Uterus (tissue), 2 donors: ENCODE results near the gene ARFRP1.

Experiments used
- POLR2A ChIP-seq, 2 donors: fragments of 450-650 bp; IDR thresholded peaks; one replicate each; pipeline ENCODE4 v1.6.1; 2016; ENCODE audit warnings: antibody characterized with exemption in 2 of 2, mild to moderate bottlenecking in 1 of 2, moderate library complexity in 1 of 2
- TF ChIP-seq, protein P1 (sequence below), 4 experiments: fragments of 200-600 bp in 2 of 4; fragments of 450-650 bp in 2 of 4; sonication (generic) in 2 of 4; IDR thresholded peaks; one replicate each; pipeline ENCODE4 v1.5.1; 2016 to 2019; ENCODE audit warnings: antibody characterized with exemption in 4 of 4, mild to moderate bottlenecking in 2 of 4, moderate library complexity in 1 of 4

DNA sequence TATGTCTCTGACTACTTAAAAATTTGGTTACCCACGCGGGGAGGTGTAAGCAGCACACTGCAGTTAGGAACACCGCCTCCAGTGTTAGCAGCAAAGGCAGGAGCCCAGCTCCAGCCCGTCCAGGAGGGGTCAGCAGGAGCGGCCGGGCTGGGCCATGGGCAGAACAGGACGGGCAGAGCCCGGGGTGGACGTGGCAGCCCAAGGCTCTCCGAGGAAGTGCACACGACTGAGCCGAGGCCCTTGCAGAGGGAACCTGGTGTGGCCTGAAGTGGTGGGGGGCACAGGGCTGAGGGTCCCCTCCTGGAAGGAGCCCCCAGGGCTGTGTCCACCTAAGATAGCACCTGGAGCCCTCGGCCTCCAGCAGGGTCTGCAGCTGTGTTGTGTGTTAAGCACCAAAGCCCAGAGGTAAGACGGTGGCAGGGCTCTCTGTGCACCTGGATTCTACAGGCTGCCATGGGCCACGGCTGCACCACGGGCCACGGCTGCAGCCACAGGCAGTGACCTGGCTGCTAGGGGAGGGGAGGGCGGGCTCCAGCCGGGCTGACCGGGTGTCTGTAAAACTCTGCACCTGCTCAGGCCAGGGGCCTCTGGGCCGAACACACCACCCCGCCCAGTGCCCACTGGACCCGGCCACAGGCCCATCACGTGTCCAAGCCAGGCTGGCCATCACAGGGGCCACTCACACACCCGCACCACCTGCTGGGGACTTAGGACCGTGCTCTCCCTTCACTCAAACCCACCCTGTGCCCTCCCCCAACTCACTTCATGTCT lies 38.4 kb upstream of the ARFRP1 start:
- no peak for TF ChIP-seq POLR2A (IDR thresholded peaks at IDR 0.05)
- TF ChIP-seq, protein P1, sequence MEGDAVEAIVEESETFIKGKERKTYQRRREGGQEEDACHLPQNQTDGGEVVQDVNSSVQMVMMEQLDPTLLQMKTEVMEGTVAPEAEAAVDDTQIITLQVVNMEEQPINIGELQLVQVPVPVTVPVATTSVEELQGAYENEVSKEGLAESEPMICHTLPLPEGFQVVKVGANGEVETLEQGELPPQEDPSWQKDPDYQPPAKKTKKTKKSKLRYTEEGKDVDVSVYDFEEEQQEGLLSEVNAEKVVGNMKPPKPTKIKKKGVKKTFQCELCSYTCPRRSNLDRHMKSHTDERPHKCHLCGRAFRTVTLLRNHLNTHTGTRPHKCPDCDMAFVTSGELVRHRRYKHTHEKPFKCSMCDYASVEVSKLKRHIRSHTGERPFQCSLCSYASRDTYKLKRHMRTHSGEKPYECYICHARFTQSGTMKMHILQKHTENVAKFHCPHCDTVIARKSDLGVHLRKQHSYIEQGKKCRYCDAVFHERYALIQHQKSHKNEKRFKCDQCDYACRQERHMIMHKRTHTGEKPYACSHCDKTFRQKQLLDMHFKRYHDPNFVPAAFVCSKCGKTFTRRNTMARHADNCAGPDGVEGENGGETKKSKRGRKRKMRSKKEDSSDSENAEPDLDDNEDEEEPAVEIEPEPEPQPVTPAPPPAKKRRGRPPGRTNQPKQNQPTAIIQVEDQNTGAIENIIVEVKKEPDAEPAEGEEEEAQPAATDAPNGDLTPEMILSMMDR (IDR thresholded peaks at IDR 0.05) = no peak
